Measurements from ENCODE around the gene TSPAN3. TPM values are rescaled to one million over a fixed set of nuclear protein-coding genes. Genes with fewer than 3 reads are reported as not detected.

TSPAN3 gene
- total and polyA plus RNA-seq, 2 donors (not counting 1 experiment from before 2014, with no cell fraction given), result 109 to 130 TPM

GRCh38 chr15:77031376-77032050, 39.4 kb downstream of the TSPAN3 start:
- ATAC-seq (ENCODE audit: low read depth) (peak; percentile 88), DNase-seq (peak; percentile 81)
- H3K9ac ChIP-seq (ENCODE audit: low read length), result no peak overlapping the region
- no peak overlapping the region for H3K4me3 ChIP-seq (ENCODE audit: control extremely low read depth in 1 of 5, extremely low read depth in 1 of 5, insufficient read depth in 1 of 5, low read depth in 2 of 5, low read length in 4 of 5)
- ChIA-PET CTCF (interaction anchor here (0.7 to 7.5 kb wide), 30 partner anchors 9 to 807 kb away, joined by 3 to 67 read pairs (median 4); partner anchors contain the start of genes PSTPIP1 and SCAPER), POLR2A (interaction anchor here (0.8 kb wide), 1 partner anchor 18 kb away, joined by 3 read pairs; no protein-coding TSS in a partner anchor)
- H3K9me3 ChIP-seq (ENCODE audit: control extremely low read depth in 1 of 3, control insufficient read depth in 2 of 3, insufficient read depth in 1 of 3, low read length in 2 of 3), result peaks cover 0 to 3% (median 0%) of the 10 kb centered on the region in 3 donors
- H4K20me1 ChIP-seq (ENCODE audit: control insufficient read depth, insufficient read depth, low read length, poor library complexity, severe bottlenecking), result peaks cover 31% of the 10 kb centered on the region
- Mint-ChIP-seq H3K27ac (peak overlapping the region; percentile 81), H3K27me3 (no peaks in the 10 kb centered on the region), H3K4me3 (no peak overlapping the region), H3K4me1 (peaks cover 21% of the 10 kb centered on the region), H3K9me3 (ENCODE audit: insufficient read depth) (no peaks in the 10 kb centered on the region)
- H3K27me3 ChIP-seq (replicated peaks in 1 of 4; ENCODE audit: control extremely low read depth in 1 of 4, control insufficient read depth in 3 of 4, insufficient read depth in 4 of 4, low read length in 3 of 4), result no peaks in the 10 kb centered on the region
- no peaks in the 10 kb centered on the region for H3K79me2 ChIP-seq (ENCODE audit: control insufficient read depth, insufficient read depth, low read length)
- no peak overlapping the region for H2AFZ ChIP-seq (ENCODE audit: insufficient read depth, low read depth, low read length, poor library complexity, severe bottlenecking)
- intact Hi-C loops (cut with micrococcal nuclease), result loop anchor here (1.0 to 5.0 kb wide), 4 partner anchors 36 to 794 kb away; no protein-coding TSS in a partner anchor
- peaks cover 0 to 41% of the 10 kb centered on the region in 2 experiments for H3K36me3 ChIP-seq (replicated peaks in 1 of 2; ENCODE audit: control extremely low read depth in 1 of 2, control insufficient read depth in 1 of 2, extremely low read depth in 1 of 2, insufficient read depth in 2 of 2, low read length in 1 of 2)
- peak overlapping the region; percentile 13 to 39 for H3K27ac ChIP-seq (ENCODE audit: low read length in 2 of 2)
- peaks cover 12 to 42% of the 10 kb centered on the region in 2 donors for H3K4me1 ChIP-seq (ENCODE audit: control insufficient read depth in 2 of 2, insufficient read depth in 2 of 2, low read length in 2 of 2)
- peak; percentile 54 for TF ChIP-seq CTCF (IDR thresholded peaks at IDR 0.05)
- no peak for TF ChIP-seq EZH2 (IDR thresholded peaks at IDR 0.05; ENCODE audit: borderline replicate concordance, insufficient read depth, low read depth, low read length, poor library complexity, severe bottlenecking)
- WGBS (ENCODE audit: insufficient coverage), result 57% methylated on average over 7 of the region's 12 CpGs
- peak overlapping the region; percentile 39 for H3K4me2 ChIP-seq (replicated peaks; ENCODE audit: low read depth, low read length, poor library complexity, severe bottlenecking)

GRCh38 chr15:77030928-77031375, 40.0 kb downstream of the TSPAN3 start:
- Histone ChIP-seq H3K9ac (ENCODE audit: low read length) (no peak overlapping the region), H3K4me1 (ENCODE audit: control insufficient read depth in 2 of 2, insufficient read depth in 2 of 2, low read length in 2 of 2) (peaks cover 12 to 41% of the 10 kb centered on the region in 2 donors), H3K9me3 (ENCODE audit: control extremely low read depth in 1 of 3, control insufficient read depth in 2 of 3, insufficient read depth in 1 of 3, low read length in 2 of 3) (peaks cover 0 to 1% (median 0%) of the 10 kb centered on the region in 3 donors), H3K79me2 (ENCODE audit: control insufficient read depth, insufficient read depth, low read length) (no peaks in the 10 kb centered on the region), H3K4me3 (ENCODE audit: control extremely low read depth in 1 of 5, extremely low read depth in 1 of 5, insufficient read depth in 1 of 5, low read depth in 2 of 5, low read length in 4 of 5) (no peak overlapping the region), H3K27me3 (replicated peaks in 1 of 4; ENCODE audit: control extremely low read depth in 1 of 4, control insufficient read depth in 3 of 4, insufficient read depth in 4 of 4, low read length in 3 of 4) (no peaks in the 10 kb centered on the region), H4K20me1 (ENCODE audit: control insufficient read depth, insufficient read depth, low read length, poor library complexity, severe bottlenecking) (peaks cover 27% of the 10 kb centered on the region), H3K27ac (ENCODE audit: low read length in 2 of 2) (peak overlapping the region in 1 of 2 donors; percentile 32), H2AFZ (ENCODE audit: insufficient read depth, low read depth, low read length, poor library complexity, severe bottlenecking) (no peak overlapping the region), H3K4me2 (replicated peaks; ENCODE audit: low read depth, low read length, poor library complexity, severe bottlenecking) (peak overlapping the region; percentile 39), H3K36me3 (replicated peaks in 1 of 2; ENCODE audit: control extremely low read depth in 1 of 2, control insufficient read depth in 1 of 2, extremely low read depth in 1 of 2, insufficient read depth in 2 of 2, low read length in 1 of 2) (peaks cover 0 to 36% of the 10 kb centered on the region in 2 experiments)
- H3K9me3 Mint-ChIP-seq (ENCODE audit: insufficient read depth), result no peaks in the 10 kb centered on the region
- intact Hi-C loops (cut with micrococcal nuclease), result loop anchor here (1.0 to 5.0 kb wide), 4 partner anchors 36 to 794 kb away; no protein-coding TSS in a partner anchor
- DNase-seq, result no peak
- POLR2A ChIA-PET, result interaction anchor here (0.8 kb wide), 1 partner anchor 18 kb away, joined by 3 read pairs; no protein-coding TSS in a partner anchor
- WGBS (ENCODE audit: insufficient coverage), result 92% methylated on average over 5 of the region's 10 CpGs
- no peak overlapping the region for H3K4me3 Mint-ChIP-seq
- peak overlapping the region; percentile 81 for H3K27ac Mint-ChIP-seq
- ATAC-seq (ENCODE audit: low read depth), result no peak
- CTCF ChIA-PET, result interaction anchor here (0.9 to 7.5 kb wide), 27 partner anchors 9 to 807 kb away, joined by 3 to 67 read pairs (median 5); partner anchors contain the start of genes PSTPIP1 and SCAPER
- no peaks in the 10 kb centered on the region for H3K27me3 Mint-ChIP-seq
- TF ChIP-seq EZH2 (IDR thresholded peaks at IDR 0.05; ENCODE audit: borderline replicate concordance, insufficient read depth, low read depth, low read length, poor library complexity, severe bottlenecking) (no peak), CTCF (IDR thresholded peaks at IDR 0.05) (no peak)
- H3K4me1 Mint-ChIP-seq, result peaks cover 21% of the 10 kb centered on the region

All from B cell (primary cell).